ENCODE measurements around the gene FYTTD1.

FYTTD1 gene

GRCh38 chr3:197793247-197793646 is 43.6 kb downstream of the FYTTD1 start:
- no peak for DNase-seq

GRCh38 chr3:197794115-197794514 is 44.4 kb downstream of the FYTTD1 start:
- no peak for DNase-seq

- DNase-seq, result no peak
These were observed 45.5 kb downstream of the FYTTD1 start for GRCh38 chr3:197795200-197795599.

GRCh38 chr3:197796087-197796486 is 46.4 kb downstream of the FYTTD1 start:
- DNase-seq, result no peak

- DNase-seq, result no peak
These were observed 49.2 kb downstream of the FYTTD1 start for GRCh38 chr3:197798863-197799262.

- DNase-seq, result no peak
These were observed 50.7 kb downstream of the FYTTD1 start for GRCh38 chr3:197800379-197800778.

GRCh38 chr3:197801891-197802778 is 52.5 kb downstream of the FYTTD1 start:
- DNase-seq, result peak; percentile 35

- no peak for DNase-seq
These were observed 53.2 kb downstream of the FYTTD1 start for GRCh38 chr3:197802779-197803459.

- DNase-seq, result no peak
These were observed 54.8 kb downstream of the FYTTD1 start for GRCh38 chr3:197804511-197804910.

- DNase-seq, result no peak
These were observed 58.4 kb downstream of the FYTTD1 start for GRCh38 chr3:197807969-197808587.

GRCh38 chr3:197809356-197810020 is 59.8 kb downstream of the FYTTD1 start:
- no peak for DNase-seq

- DNase-seq, result no peak
These were observed 61.2 kb downstream of the FYTTD1 start for GRCh38 chr3:197810901-197811300.

GRCh38 chr3:197811343-197811742 is 61.7 kb downstream of the FYTTD1 start:
- DNase-seq, result no peak

GRCh38 chr3:197814372-197814771 is 64.7 kb downstream of the FYTTD1 start:
- no peak for DNase-seq

- DNase-seq, result no peak
These were observed 71.1 kb downstream of the FYTTD1 start for GRCh38 chr3:197820550-197821335.

- no peak for DNase-seq
These were observed 79.8 kb downstream of the FYTTD1 start for GRCh38 chr3:197829397-197830045.

- no peak for DNase-seq
These were observed 80.8 kb downstream of the FYTTD1 start for GRCh38 chr3:197830308-197830966.

GRCh38 chr3:197830967-197831313 is 81.3 kb downstream of the FYTTD1 start:
- DNase-seq, result no peak

- DNase-seq, result no peak
These were observed 84.4 kb downstream of the FYTTD1 start for GRCh38 chr3:197833930-197834715.

- DNase-seq, result no peak
These were observed 85.8 kb downstream of the FYTTD1 start for GRCh38 chr3:197835509-197835908.
